Small intestine (tissue), 7 donors: ENCODE data around the gene PTPRZ1. TPM values are rescaled to one million over a fixed set of nuclear protein-coding genes. Genes with fewer than 3 reads are reported as not detected.

Experiments used
- DNase-seq, 2 donors: peaks; one replicate each; pipeline versions ENCODE4 v3.0.0 to v3.0.0-alpha.2; 2013
- FAIRE-seq: peaks from 2 replicates; lab custom pipeline; 2012; peaks lifted over from hg19 to GRCh38; lab: Jason Lieb, UNC
- H3K27ac ChIP-seq, 3 donors: one replicate each; pipeline ENCODE4 v1.5.1; 2013; ENCODE audit warnings: low read length in 2 of 3, mild to moderate bottlenecking in 2 of 3, control low read depth in 1 of 3, inconsistent platforms in 1 of 3, low read depth in 1 of 3, moderate library complexity in 1 of 3
- H3K27me3 ChIP-seq, 3 donors: one replicate each; pipeline ENCODE4 v1.6.1; 2013; ENCODE audit warnings: low read length in 3 of 3, inconsistent platforms in 1 of 3; ENCODE audit not compliant: control insufficient read depth in 3 of 3, insufficient read depth in 3 of 3
- H3K36me3 ChIP-seq, 3 donors: one replicate each; pipeline ENCODE4 v1.6.1; 2013; ENCODE audit warnings: low read length in 3 of 3, inconsistent platforms in 1 of 3, low read depth in 1 of 3, mild to moderate bottlenecking in 1 of 3, moderate library complexity in 1 of 3; ENCODE audit not compliant: control insufficient read depth in 3 of 3, insufficient read depth in 2 of 3
- H3K4me1 ChIP-seq, 3 donors: one replicate each; pipeline ENCODE4 v1.6.1; 2013; ENCODE audit warnings: low read length in 2 of 3, inconsistent platforms in 1 of 3, low read depth in 1 of 3, mild to moderate bottlenecking in 1 of 3, moderate library complexity in 1 of 3; ENCODE audit not compliant: control insufficient read depth in 3 of 3, insufficient read depth in 2 of 3
- H3K4me3 ChIP-seq, 3 donors: one replicate each; pipeline ENCODE4 v1.5.1; 2013; ENCODE audit warnings: low read length in 3 of 3, control low read depth in 1 of 3, inconsistent platforms in 1 of 3, low read depth in 1 of 3, mild to moderate bottlenecking in 1 of 3, moderate library complexity in 1 of 3
- H3K9me3 ChIP-seq, 2 donors: one replicate each; pipeline ENCODE4 v1.6.1; 2013; ENCODE audit warnings: low read depth in 1 of 2, low read length in 1 of 2; ENCODE audit not compliant: control insufficient read depth in 2 of 2, insufficient read depth in 1 of 2
- WGBS, 3 donors: extraction: QIAGEN DNeasy Blood & Tissue Kit; methylation state at CpG; one replicate each; pipeline ENCODE4 v1.1.7; 2013; 5-methylcytosine and 5-hydroxymethylcytosine counted together
- polyA plus RNA-seq, 4 donors: library from polyadenylated mRNA; stranded (reverse) in 3 of 4; unstranded in 1 of 4; fragments of 200-250 nt in 3 of 4; fragments of 120-200 nt in 1 of 4; gene quantifications; one replicate each; pipeline versions ENCODE4 v1.2.1 to v1.2.3, GENCODE V29; 2013
- donor health status: healthy with polysubstance abuse.
- donor health status: control.
- donor health status: control.
- donor health status: Bipolar disorder and iron deficiency.
- donor health status: healthy.

The PTPRZ1 gene
- polyA plus RNA-seq, 4 donors, result 0.81 to 3.5 (median 1.4) TPM; not detected in 1

DNA sequence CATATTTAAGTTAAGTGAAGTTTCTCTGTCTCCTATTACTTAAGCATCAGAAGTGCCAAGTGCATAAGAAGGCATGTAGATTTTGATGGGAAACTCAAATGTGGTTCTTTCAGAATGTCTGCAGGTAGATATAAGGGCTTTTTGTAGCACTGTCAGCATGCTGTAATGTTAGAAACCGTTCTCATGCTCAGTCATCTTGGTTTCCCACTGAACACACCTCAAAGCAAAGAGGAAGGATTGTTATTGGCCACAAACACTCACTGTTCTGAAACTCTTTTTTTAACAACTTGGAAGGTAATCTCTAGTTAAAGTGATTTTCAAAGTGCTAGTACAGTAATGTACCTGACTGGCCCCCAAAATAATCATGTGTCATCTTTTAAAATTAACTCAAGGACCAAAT is 145.1 kb downstream of the PTPRZ1 start:
- H3K27me3 ChIP-seq, result no peaks in the 10 kb centered on the region
- FAIRE-seq (no peak), DNase-seq (no peak)
- 45 to 64% (median 62%) methylated on average over 1 of the region's 1 CpG for WGBS, 3 donors
- no peaks in the 10 kb centered on the region for H3K9me3 ChIP-seq
- no peak overlapping the region for H3K4me3 ChIP-seq
- H3K4me1 ChIP-seq, result no peaks in the 10 kb centered on the region
- H3K27ac ChIP-seq, result no peak overlapping the region
- H3K36me3 ChIP-seq, result no peaks in the 10 kb centered on the region

DNA sequence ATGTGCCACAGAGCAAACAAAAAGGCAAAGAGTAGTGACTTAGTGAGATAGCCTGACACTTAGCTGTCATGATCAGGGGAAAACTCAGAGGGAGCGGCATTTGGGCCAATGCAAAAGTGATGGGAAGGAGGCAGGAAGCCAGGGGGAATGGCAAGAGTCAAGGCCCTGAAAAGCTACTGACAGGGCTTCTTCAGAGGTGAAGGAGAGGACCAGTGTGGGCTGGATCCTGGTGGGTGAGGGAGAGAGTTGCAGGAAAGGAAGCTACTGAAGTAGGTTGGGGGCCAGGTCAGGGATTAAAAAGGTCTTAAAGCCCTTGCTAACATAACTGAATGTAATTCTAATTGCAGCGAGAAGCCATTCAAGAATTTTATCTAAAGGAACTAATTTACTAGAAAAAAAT is 154.1 kb downstream of the PTPRZ1 start:
- Histone ChIP-seq H3K9me3 (no peaks in the 10 kb centered on the region), H3K36me3 (no peaks in the 10 kb centered on the region), H3K4me3 (no peak overlapping the region), H3K27ac (no peak overlapping the region), H3K4me1 (no peaks in the 10 kb centered on the region), H3K27me3 (no peaks in the 10 kb centered on the region)
- FAIRE-seq (no peak), DNase-seq (no peak)
- WGBS, 3 donors, result 85 to 89% (median 88%) methylated on average over 2 of the region's 2 CpGs

DNA sequence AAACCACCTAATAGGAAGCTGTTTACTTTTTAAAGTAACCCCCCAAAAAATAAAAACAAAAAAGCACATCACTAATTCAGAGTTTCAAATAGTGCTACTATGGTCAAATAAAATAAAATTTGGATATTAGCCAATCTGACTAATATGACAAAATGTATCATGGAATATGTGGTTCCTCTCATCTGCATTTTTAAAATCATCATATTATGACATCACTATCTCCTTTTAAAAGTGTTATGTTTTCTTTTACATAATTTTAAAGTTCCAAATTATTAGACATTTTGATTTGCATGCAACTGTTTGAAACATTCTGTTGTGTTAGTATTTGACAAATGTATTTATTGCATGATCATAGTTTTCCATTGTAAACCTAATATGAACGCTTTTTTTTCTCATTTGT is 160.7 kb downstream of the PTPRZ1 start:
- DNase-seq, result no peak
- no peaks in the 10 kb centered on the region for H3K9me3 ChIP-seq
- no peaks in the 10 kb centered on the region for H3K36me3 ChIP-seq
- H3K27me3 ChIP-seq, result no peaks in the 10 kb centered on the region
- 55 to 89% (median 71%) methylated on average over 1 of the region's 1 CpG for WGBS, 3 donors
- no peaks in the 10 kb centered on the region for H3K4me1 ChIP-seq
- no peak overlapping the region for H3K4me3 ChIP-seq
- no peak overlapping the region for H3K27ac ChIP-seq
- no peak for FAIRE-seq

DNA sequence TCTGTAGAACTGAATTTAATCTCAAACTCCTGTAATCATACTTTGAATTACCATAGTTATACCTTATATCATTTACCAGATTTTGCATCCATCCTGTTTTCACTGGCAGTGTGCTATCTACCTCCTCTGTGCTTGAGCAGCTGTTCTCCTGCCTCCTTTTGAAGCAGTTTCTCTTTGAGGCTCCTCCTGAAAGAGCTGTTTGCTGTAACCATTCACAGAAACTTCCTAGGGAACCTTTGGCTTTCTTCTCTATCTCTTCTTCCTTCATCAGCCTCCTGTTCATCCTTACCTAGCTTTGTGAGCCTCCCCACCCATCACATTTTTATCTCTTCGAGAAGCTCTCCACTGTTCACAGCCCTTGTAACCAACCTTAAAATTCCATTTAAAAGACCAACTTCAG is 162.9 kb downstream of the PTPRZ1 start:
- Histone ChIP-seq H3K4me3 (no peak overlapping the region), H3K27ac (no peak overlapping the region), H3K4me1 (no peaks in the 10 kb centered on the region), H3K36me3 (no peaks in the 10 kb centered on the region), H3K27me3 (no peaks in the 10 kb centered on the region), H3K9me3 (no peaks in the 10 kb centered on the region)
- FAIRE-seq, result no peak
- WGBS, 3 donors, result 65 to 82% (median 82%) methylated on average over 1 of the region's 1 CpG
- DNase-seq, result no peak

DNA sequence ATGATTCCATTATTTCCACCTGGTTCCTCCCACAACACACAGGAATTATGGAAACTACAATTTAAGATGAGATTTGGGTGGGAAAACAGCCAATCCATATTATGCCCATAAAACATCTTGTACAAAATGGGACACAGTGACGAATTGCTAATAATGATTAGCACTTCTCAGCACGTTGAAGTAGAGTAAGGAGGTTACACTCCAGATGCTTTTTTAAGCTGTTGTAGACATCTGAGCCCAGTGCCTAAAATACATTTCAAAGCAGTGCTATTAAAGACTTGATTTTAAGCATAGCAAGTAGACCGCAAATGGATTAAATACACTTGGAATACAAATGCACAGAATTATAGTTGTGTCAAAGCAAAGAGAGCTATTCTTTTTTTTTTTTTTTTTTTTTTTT is 165.2 kb downstream of the PTPRZ1 start:
- H3K27me3 ChIP-seq, result no peaks in the 10 kb centered on the region
- no peak overlapping the region for H3K4me3 ChIP-seq
- no peaks in the 10 kb centered on the region for H3K4me1 ChIP-seq
- no peaks in the 10 kb centered on the region for H3K36me3 ChIP-seq
- no peaks in the 10 kb centered on the region for H3K9me3 ChIP-seq
- WGBS, 3 donors, result 77 to 86% (median 82%) methylated on average over 3 of the region's 3 CpGs
- H3K27ac ChIP-seq, result no peak overlapping the region
- no peak for DNase-seq
- FAIRE-seq, result no peak

DNA sequence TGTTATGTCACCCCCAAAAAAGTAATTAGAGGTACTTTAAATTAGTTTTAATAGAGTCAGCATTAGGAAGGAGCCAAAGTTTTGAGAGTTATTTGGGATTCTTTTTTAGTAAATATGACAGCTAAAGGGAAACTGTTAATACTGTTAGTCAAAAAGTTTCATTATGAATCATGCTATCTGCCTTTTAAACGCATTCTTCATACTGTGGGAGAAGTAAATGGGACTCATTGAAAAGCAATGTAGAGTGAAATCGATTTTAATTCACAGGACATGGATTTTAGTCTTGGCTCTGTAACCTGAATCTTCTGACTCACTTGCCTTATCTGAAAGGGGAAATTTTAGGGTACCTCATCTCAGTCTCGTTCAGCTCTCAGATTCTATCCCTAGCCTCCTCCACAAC is 165.9 kb downstream of the PTPRZ1 start:
- H3K27me3 ChIP-seq, result no peaks in the 10 kb centered on the region
- H3K4me1 ChIP-seq, result no peaks in the 10 kb centered on the region
- 69 to 80% (median 74%) methylated on average over 3 of the region's 3 CpGs for WGBS, 3 donors
- no peaks in the 10 kb centered on the region for H3K9me3 ChIP-seq
- no peak for DNase-seq
- H3K27ac ChIP-seq, result no peak overlapping the region
- FAIRE-seq, result no peak
- H3K36me3 ChIP-seq, result no peaks in the 10 kb centered on the region
- no peak overlapping the region for H3K4me3 ChIP-seq

DNA sequence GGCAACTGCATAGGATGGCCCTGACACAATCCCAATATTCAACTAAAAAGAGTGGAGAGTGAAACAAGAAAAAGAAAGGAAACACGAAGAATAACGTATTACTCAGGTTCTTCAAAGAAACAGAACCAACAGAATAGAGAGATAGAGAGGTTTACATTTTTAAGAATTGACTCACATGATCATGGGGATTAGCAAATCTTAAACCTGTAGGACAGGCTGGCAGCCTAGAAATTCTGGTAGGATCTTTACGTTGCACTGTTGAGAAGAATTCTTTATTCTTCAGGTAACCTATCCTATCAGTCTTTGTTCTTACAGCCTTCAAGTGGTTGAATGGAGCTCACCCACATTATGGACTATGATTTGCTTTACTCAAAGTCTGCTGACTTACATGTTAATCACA is 167.2 kb downstream of the PTPRZ1 start:
- DNase-seq (no peak), FAIRE-seq (no peak)
- H3K9me3 ChIP-seq, result no peaks in the 10 kb centered on the region
- no peaks in the 10 kb centered on the region for H3K36me3 ChIP-seq
- no peaks in the 10 kb centered on the region for H3K27me3 ChIP-seq
- no peak overlapping the region for H3K27ac ChIP-seq
- 75 to 83% (median 79%) methylated on average over 3 of the region's 3 CpGs for WGBS, 3 donors
- no peak overlapping the region for H3K4me3 ChIP-seq
- H3K4me1 ChIP-seq, result no peaks in the 10 kb centered on the region

DNA sequence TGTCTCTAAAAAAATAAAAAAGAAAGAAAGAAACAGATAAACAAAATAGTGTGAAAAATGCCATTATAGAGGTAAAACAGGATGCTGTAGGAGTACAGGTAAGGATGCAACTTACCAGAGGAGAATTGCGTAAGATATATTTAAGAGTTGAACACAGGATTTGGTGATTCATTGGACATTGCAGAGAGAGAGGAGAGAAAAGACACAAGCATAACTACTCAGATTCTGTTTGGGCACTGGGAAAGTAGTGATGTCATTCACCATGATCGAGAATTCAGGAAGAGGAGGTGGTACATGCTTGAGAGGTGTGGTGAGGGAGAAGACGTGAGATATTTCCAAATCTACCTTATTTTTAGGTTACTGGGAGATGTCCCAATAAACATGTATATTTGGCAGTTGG is 173.4 kb downstream of the PTPRZ1 start:
- FAIRE-seq, result no peak
- Histone ChIP-seq H3K4me1 (no peaks in the 10 kb centered on the region), H3K27me3 (no peaks in the 10 kb centered on the region), H3K9me3 (no peaks in the 10 kb centered on the region), H3K36me3 (no peaks in the 10 kb centered on the region), H3K4me3 (no peak overlapping the region), H3K27ac (no peak overlapping the region)
- 86 to 89% (median 88%) methylated on average over 3 of the region's 3 CpGs for WGBS, 3 donors
- DNase-seq, result no peak

DNA sequence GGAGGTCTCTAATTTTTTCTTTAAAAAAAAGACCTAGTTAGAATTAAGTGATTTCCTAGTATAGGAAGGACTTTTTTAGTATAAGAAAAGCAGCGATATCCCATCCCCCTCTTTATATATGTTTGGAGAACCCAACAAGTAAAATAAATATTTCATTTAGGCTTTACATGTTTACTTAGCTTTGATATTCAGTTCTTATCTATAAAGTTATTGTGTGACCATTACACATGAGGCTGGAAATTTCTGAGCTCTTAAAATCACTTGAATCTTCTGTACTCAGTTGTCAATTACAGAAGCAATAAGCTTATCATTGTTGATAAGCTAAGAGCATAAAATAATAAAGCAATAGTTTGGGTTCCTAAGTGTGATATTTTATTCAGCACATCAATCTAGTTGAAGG is 181.4 kb downstream of the PTPRZ1 start:
- 23 to 60% (median 41%) methylated on average over 1 of the region's 1 CpG for WGBS, 3 donors
- H3K27ac ChIP-seq, result no peak overlapping the region
- no peaks in the 10 kb centered on the region for H3K9me3 ChIP-seq
- no peaks in the 10 kb centered on the region for H3K27me3 ChIP-seq
- H3K36me3 ChIP-seq, result no peaks in the 10 kb centered on the region
- no peak for FAIRE-seq
- no peak overlapping the region for H3K4me3 ChIP-seq
- peak in 1 of 2 donors; percentile 38 for DNase-seq
- H3K4me1 ChIP-seq, result no peaks in the 10 kb centered on the region
